Breast epithelium (tissue), 4 donors: ENCODE data around the gene SF3A1. TPM values are rescaled to one million over a fixed set of nuclear protein-coding genes. Genes with fewer than 3 reads are reported as not detected.

Source experiments
- DNase-seq, 2 donors: peaks; one replicate each; pipeline ENCODE4 v3.0.0-alpha.2; 2019; ENCODE audit warnings: low spot score in 2 of 2
- H3K27ac ChIP-seq, 2 donors: fragments of 200-600 bp; sonication (generic) in 1 of 2; one replicate each; pipeline ENCODE4 v1.5.1; 2016 to 2019; ENCODE audit warnings: mild to moderate bottlenecking in 1 of 2
- H3K27me3 ChIP-seq, 2 donors: fragments of 200-600 bp; sonication (generic) in 1 of 2; one replicate each; pipeline versions ENCODE4 v1.5.1 to v1.6.0; 2017 to 2019; ENCODE audit warnings: control low read depth in 1 of 2, mild to moderate bottlenecking in 1 of 2
- H3K36me3 ChIP-seq: fragments of 200-600 bp; one replicate; pipeline ENCODE4 v1.5.1; 2019
- H3K4me1 ChIP-seq, 2 donors: fragments of 200-600 bp; sonication (generic); one replicate each; pipeline ENCODE4 v1.5.1; 2016 to 2019; ENCODE audit warnings: control low read depth in 1 of 2
- H3K4me3 ChIP-seq, 3 donors: fragments of 200-600 bp; sonication (generic); 1 replicate in 2 of 3; 2 replicates in 1 of 3; pipeline ENCODE4 v1.5.1; 2016 to 2019; ENCODE audit warnings: mild to moderate bottlenecking in 3 of 3, moderate library complexity in 2 of 3
- H3K9me3 ChIP-seq, 2 donors: fragments of 200-600 bp; sonication (generic) in 1 of 2; one replicate each; pipeline ENCODE4 v1.5.1; 2016 to 2019; ENCODE audit warnings: control low read depth in 1 of 2
- POLR2A ChIP-seq: fragments of 450-650 bp; IDR thresholded peaks from one replicate; pipeline ENCODE4 v1.6.1; 2016; ENCODE audit warnings: antibody characterized with exemption, mild to moderate bottlenecking, moderate library complexity
- POLR2AphosphoS5 ChIP-seq, 3 donors: sonication (generic); formaldehyde crosslinking; IDR thresholded peaks; one replicate each; pipeline ENCODE4 v1.6.1; 2017; ENCODE audit warnings: antibody characterized with exemption in 3 of 3
- intact Hi-C: fragments of 100-400 bp; cut with DNase I; formaldehyde crosslinking; loops from one replicate; pipeline ENCODE4 v1.15.1; 2023; ENCODE audit warnings: low total_unique reads
- total RNA-seq, 3 donors: library from RNA; depleted of rRNA; stranded (reverse); fragments of >200 nt; gene quantifications; one replicate each; pipeline ENCODE4 v1.1.0, GENCODE V29; 2016
- TF ChIP-seq, protein P1 (sequence below), 3 donors: fragments of 450-650 bp; IDR thresholded peaks; one replicate each; pipeline ENCODE4 v1.5.1; 2016 to 2017; ENCODE audit warnings: antibody characterized with exemption in 3 of 3, mild to moderate bottlenecking in 3 of 3, moderate library complexity in 3 of 3

SF3A1 gene
- total RNA-seq, 3 donors from 2014 or later = 47.7 to 68.6 (median 47.9) TPM

DNA sequence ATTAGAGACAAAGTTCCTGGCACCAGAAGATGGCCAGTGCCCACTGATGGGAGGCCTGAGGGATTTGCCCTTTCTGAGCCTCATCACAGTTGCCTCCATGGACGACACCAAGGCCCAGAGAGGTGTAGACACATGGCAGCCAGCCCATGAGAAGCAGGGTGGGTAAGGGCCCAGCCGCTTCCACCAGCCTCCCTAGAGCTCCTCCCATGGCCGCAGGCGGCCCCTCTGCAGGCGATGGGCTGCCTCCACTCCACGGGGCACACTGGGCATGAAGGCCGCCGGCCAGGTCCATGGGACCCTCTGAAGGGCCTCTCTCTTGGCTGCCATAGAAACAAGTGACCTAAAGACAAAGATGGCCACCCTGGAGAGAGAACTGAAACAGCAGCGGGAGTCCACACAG lies 14.6 kb upstream of the SF3A1 start:
- no peaks in the 10 kb centered on the region for H3K36me3 ChIP-seq
- no peaks in the 10 kb centered on the region for H3K27me3 ChIP-seq
- intact Hi-C loops = no loop called here
- no peak for DNase-seq
- H3K4me3 ChIP-seq = no peak overlapping the region
- H3K27ac ChIP-seq = no peak overlapping the region
- TF ChIP-seq POLR2A (no peak), POLR2AphosphoS5 (IDR thresholded peaks at IDR 0.05) (no peak)
- TF ChIP-seq, protein P1, sequence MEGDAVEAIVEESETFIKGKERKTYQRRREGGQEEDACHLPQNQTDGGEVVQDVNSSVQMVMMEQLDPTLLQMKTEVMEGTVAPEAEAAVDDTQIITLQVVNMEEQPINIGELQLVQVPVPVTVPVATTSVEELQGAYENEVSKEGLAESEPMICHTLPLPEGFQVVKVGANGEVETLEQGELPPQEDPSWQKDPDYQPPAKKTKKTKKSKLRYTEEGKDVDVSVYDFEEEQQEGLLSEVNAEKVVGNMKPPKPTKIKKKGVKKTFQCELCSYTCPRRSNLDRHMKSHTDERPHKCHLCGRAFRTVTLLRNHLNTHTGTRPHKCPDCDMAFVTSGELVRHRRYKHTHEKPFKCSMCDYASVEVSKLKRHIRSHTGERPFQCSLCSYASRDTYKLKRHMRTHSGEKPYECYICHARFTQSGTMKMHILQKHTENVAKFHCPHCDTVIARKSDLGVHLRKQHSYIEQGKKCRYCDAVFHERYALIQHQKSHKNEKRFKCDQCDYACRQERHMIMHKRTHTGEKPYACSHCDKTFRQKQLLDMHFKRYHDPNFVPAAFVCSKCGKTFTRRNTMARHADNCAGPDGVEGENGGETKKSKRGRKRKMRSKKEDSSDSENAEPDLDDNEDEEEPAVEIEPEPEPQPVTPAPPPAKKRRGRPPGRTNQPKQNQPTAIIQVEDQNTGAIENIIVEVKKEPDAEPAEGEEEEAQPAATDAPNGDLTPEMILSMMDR (IDR thresholded peaks at IDR 0.05) = no peak
- no peaks in the 10 kb centered on the region for H3K9me3 ChIP-seq
- H3K4me1 ChIP-seq = no peaks in the 10 kb centered on the region

DNA sequence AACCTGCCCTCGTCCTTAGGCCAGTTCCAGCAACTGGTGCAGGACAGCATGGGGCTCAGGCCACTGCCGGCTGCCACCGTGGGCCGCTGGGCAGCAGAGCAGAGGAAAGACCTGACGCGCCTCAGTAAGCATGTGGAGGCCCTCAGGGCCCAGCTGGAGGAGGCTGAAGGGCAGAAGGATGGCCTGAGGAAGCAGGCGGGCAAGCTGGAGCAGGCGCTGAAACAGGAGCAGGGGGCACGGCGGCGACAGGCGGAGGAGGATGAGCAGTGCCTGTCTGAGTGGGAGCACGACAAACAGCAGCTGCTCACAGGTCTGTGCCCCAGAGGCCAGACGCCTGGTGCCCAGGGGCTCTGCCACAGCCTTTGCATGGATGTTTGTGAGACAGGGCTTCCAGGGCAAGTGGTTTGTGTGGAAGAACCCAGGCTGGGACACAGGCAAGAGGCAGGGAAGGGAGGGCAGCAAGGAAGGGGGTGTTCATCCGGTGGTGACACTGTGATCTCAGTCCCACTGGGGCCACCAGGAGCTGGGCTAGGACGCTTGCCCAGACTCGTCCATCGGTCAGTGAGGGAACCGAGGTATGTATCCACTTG lies 14.0 kb upstream of the SF3A1 start:
- intact Hi-C loops = no loop called here

DNA sequence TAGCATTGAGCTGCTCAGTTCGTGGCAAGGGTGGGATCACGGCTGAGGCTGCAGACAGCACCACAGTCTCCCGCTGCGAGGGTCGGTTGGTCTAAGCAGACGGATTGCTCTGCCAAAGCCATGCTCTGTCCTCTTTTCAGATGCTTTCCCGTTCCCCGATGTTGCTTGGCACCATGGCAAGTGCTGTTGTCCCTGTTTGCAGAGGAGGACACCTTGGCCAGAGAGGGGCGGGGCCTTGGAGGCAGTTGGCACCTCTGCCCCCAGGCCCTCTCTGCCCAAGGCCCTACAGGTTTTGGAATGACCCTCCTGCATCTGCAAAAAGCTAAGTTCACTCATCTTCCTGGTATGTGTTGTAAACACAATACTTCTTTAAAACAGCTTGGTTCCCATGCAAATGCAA lies 11.7 kb upstream of the SF3A1 start:
- Histone ChIP-seq H3K36me3 (no peaks in the 10 kb centered on the region), H3K27me3 (no peaks in the 10 kb centered on the region), H3K27ac (no peak overlapping the region), H3K9me3 (no peaks in the 10 kb centered on the region), H3K4me3 (no peak overlapping the region), H3K4me1 (no peaks in the 10 kb centered on the region)
- intact Hi-C loops = no loop called here
- TF ChIP-seq, protein P1 (IDR thresholded peaks at IDR 0.05) = no peak
- TF ChIP-seq POLR2A = no peak
- no peak for TF ChIP-seq POLR2AphosphoS5 (IDR thresholded peaks at IDR 0.05)
- no peak for DNase-seq

More for the DNA sequence above, 14.0 kb upstream of the SF3A1 start:
- Histone ChIP-seq H3K36me3 (no peaks in the 10 kb centered on the region), H3K9me3 (no peaks in the 10 kb centered on the region), H3K27me3 (no peaks in the 10 kb centered on the region), H3K4me3 (no peak overlapping the region), H3K4me1 (no peaks in the 10 kb centered on the region), H3K27ac (no peak overlapping the region)
- TF ChIP-seq POLR2A (no peak), POLR2AphosphoS5 (IDR thresholded peaks at IDR 0.05) (no peak)
- TF ChIP-seq, protein P1 (IDR thresholded peaks at IDR 0.05) = no peak
- no peak for DNase-seq

DNA sequence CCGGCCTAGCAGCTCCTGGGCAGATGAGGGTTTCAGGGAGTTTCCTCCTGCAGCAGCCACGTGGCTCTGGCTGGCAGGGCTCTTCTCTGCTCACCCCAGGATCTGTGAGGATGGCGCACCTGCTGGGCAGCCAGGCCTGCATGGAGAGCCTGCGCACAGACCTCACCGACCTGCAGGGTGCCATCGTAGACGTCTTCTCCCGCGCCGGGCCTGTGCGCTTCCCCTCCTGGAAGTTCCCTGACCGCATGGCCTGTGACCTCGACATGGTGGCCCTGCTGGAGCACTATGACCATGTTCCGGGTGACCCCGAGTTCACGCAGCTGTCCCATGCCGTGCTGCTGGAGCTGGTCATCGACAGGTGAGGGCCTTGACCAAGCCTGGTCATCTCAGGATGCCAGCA lies 9.2 kb upstream of the SF3A1 start:
- Histone ChIP-seq H3K4me1 (no peaks in the 10 kb centered on the region), H3K9me3 (no peaks in the 10 kb centered on the region), H3K27me3 (no peaks in the 10 kb centered on the region), H3K4me3 (no peak overlapping the region), H3K27ac (no peak overlapping the region), H3K36me3 (no peaks in the 10 kb centered on the region)
- intact Hi-C loops = no loop called here
- DNase-seq = no peak
- TF ChIP-seq POLR2AphosphoS5 (IDR thresholded peaks at IDR 0.05) (no peak), POLR2A (no peak)
- TF ChIP-seq, protein P1 (IDR thresholded peaks at IDR 0.05) = no peak

DNA sequence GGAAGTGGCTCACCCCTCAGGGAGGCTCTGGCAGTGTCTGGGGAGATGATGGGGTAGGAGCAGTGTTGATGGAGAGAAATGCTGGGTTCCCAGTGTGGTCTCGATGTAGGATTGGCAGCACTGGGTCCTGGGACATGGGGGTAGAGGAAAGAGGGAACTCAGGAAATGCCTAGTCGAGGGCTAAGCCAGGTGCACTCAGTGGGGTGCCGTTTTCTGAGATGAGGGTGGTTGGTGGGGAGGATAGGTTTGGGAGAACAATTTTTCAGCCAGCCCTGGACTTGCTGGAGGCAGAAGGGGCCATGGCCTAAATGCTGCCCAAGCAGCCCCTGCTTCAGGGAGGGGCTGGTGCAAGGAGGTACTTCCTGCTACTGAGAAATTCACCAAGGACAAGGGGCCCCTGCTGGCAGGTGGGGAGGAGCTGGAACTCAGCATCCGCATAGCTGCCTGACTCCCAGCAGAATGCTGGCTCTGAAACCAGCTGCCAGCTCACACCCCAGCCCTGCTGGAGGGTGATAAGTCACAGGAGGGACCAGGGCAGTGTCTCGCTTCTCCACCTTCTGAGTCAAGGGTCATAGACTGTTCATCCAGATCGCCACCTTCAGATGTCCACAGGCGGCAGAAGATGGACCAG lies 6.1 kb upstream of the SF3A1 start:
- Histone ChIP-seq H3K4me3 (no peak overlapping the region), H3K27ac (no peak overlapping the region), H3K36me3 (no peaks in the 10 kb centered on the region), H3K9me3 (no peaks in the 10 kb centered on the region), H3K27me3 (no peaks in the 10 kb centered on the region), H3K4me1 (no peaks in the 10 kb centered on the region)
- TF ChIP-seq POLR2AphosphoS5 (IDR thresholded peaks at IDR 0.05) = no peak
- no peak for TF ChIP-seq POLR2A
- TF ChIP-seq, protein P1 (IDR thresholded peaks at IDR 0.05) = no peak
- DNase-seq = no peak
- intact Hi-C loops = no loop called here
